Peyer's patch (tissue), 4 donors: ENCODE data around the gene ERC1. TPM values are rescaled to one million over a fixed set of nuclear protein-coding genes. Genes with fewer than 3 reads are reported as not detected.

Source experiments
- DNase-seq, 3 donors: peaks; one replicate each; pipeline ENCODE4 v3.0.0-alpha.2; 2017 to 2019
- H3K27ac ChIP-seq, 4 donors: fragments of 200-600 bp; sonication (generic); one replicate each; pipeline ENCODE4 v1.5.1; 2016 to 2019
- H3K27me3 ChIP-seq, 2 donors: fragments of 200-600 bp; sonication (generic); one replicate each; pipeline ENCODE4 v1.5.1; 2019
- H3K36me3 ChIP-seq, 3 donors: fragments of 200-600 bp; sonication (generic); one replicate each; pipeline ENCODE4 v1.5.1; 2016 to 2019
- H3K4me1 ChIP-seq, 4 donors: fragments of 200-600 bp; sonication (generic); one replicate each; pipeline ENCODE4 v1.5.1; 2016 to 2019
- H3K4me3 ChIP-seq, 4 donors: fragments of 200-600 bp; sonication (generic); 1 replicate in 3 of 4; 2 replicates in 1 of 4; pipeline ENCODE4 v1.5.1; 2016 to 2019; ENCODE audit warnings: mild to moderate bottlenecking in 1 of 4
- H3K9me3 ChIP-seq, 4 donors: fragments of 200-600 bp; sonication (generic); one replicate each; pipeline ENCODE4 v1.5.1; 2016 to 2019; ENCODE audit warnings: mild to moderate bottlenecking in 1 of 4
- CTCF ChIP-seq, 6 experiments: fragments of 450-650 bp in 4 of 6; fragments of 200-600 bp in 2 of 6; sonication (generic) in 1 of 6; IDR thresholded peaks; one replicate each; pipeline ENCODE4 v1.5.1; 2017 to 2019; ENCODE audit warnings: antibody characterized with exemption in 6 of 6, mild to moderate bottlenecking in 3 of 6, moderate library complexity in 1 of 6
- POLR2A ChIP-seq, 2 donors: fragments of 450-650 bp; IDR thresholded peaks; one replicate each; pipeline ENCODE4 v1.5.1; 2017; ENCODE audit warnings: antibody characterized with exemption in 2 of 2, mild to moderate bottlenecking in 2 of 2, moderate library complexity in 2 of 2
- total RNA-seq, 4 donors: library from RNA; depleted of rRNA; stranded (reverse); fragments of >200 nt; gene quantifications; one replicate each; pipeline ENCODE4 v1.1.0, GENCODE V29; 2016

The ERC1 gene
- total RNA-seq, 4 donors from 2014 or later = 26.5 to 184 (median 31.7) TPM

GRCh38 chr12:1279050-1279449 is 288.0 kb downstream of the ERC1 start:
- no peak for DNase-seq
- no peak overlapping the region for H3K27ac ChIP-seq
- H3K9me3 ChIP-seq = no peaks in the 10 kb centered on the region
- H3K4me1 ChIP-seq = no peaks in the 10 kb centered on the region
- H3K36me3 ChIP-seq = no peaks in the 10 kb centered on the region
- TF ChIP-seq CTCF (IDR thresholded peaks at IDR 0.05) = peak in 1 of 6 experiments; percentile 7
- TF ChIP-seq POLR2A (IDR thresholded peaks at IDR 0.05) = no peak
- H3K27me3 ChIP-seq = no peaks in the 10 kb centered on the region
- no peak overlapping the region for H3K4me3 ChIP-seq

- DNase-seq = no peak
- H3K9me3 ChIP-seq = no peaks in the 10 kb centered on the region
- TF ChIP-seq CTCF (IDR thresholded peaks at IDR 0.05) (no peak), POLR2A (IDR thresholded peaks at IDR 0.05) (no peak)
Measured at GRCh38 chr12:1280059-1280458, 289.0 kb downstream of the ERC1 start.

GRCh38 chr12:1281683-1282366 is 290.8 kb downstream of the ERC1 start:
- H3K27me3 ChIP-seq = no peaks in the 10 kb centered on the region
- no peak overlapping the region for H3K4me3 ChIP-seq
- H3K36me3 ChIP-seq = no peaks in the 10 kb centered on the region
- H3K27ac ChIP-seq = no peak overlapping the region
- no peak for TF ChIP-seq CTCF (IDR thresholded peaks at IDR 0.05)
- no peak for TF ChIP-seq POLR2A (IDR thresholded peaks at IDR 0.05)
- H3K4me1 ChIP-seq = no peaks in the 10 kb centered on the region
- no peaks in the 10 kb centered on the region for H3K9me3 ChIP-seq
- DNase-seq = no peak

More at GRCh38 chr12:1280059-1280458, 289.0 kb downstream of the ERC1 start:
- Histone ChIP-seq H3K4me1 (no peaks in the 10 kb centered on the region), H3K27me3 (no peaks in the 10 kb centered on the region), H3K36me3 (no peaks in the 10 kb centered on the region), H3K4me3 (no peak overlapping the region), H3K27ac (no peak overlapping the region)

GRCh38 chr12:1282670-1283315 is 291.8 kb downstream of the ERC1 start:
- no peaks in the 10 kb centered on the region for H3K9me3 ChIP-seq
- no peak overlapping the region for H3K27ac ChIP-seq
- no peaks in the 10 kb centered on the region for H3K27me3 ChIP-seq
- H3K4me3 ChIP-seq = no peak overlapping the region
- no peaks in the 10 kb centered on the region for H3K36me3 ChIP-seq
- TF ChIP-seq POLR2A (IDR thresholded peaks at IDR 0.05) = no peak
- TF ChIP-seq CTCF (IDR thresholded peaks at IDR 0.05) = no peak
- DNase-seq = no peak
- no peaks in the 10 kb centered on the region for H3K4me1 ChIP-seq

GRCh38 chr12:1283316-1283715 is 292.3 kb downstream of the ERC1 start:
- TF ChIP-seq POLR2A (IDR thresholded peaks at IDR 0.05) (no peak), CTCF (IDR thresholded peaks at IDR 0.05) (no peak)
- Histone ChIP-seq H3K9me3 (no peaks in the 10 kb centered on the region), H3K36me3 (no peaks in the 10 kb centered on the region), H3K4me3 (no peak overlapping the region), H3K27me3 (no peaks in the 10 kb centered on the region), H3K27ac (no peak overlapping the region), H3K4me1 (no peaks in the 10 kb centered on the region)
- DNase-seq = no peak
